HepG2 (cell line): ENCODE data around the gene EYA2.

Source experiments
- ETV6 ChIP-seq: sonication (generic); formaldehyde crosslinking; conservative IDR thresholded peaks from 2 replicates; pipeline ENCODE4 v1.4.0; 2020; ENCODE audit warnings: missing genetic modification reagents
- GABPA ChIP-seq, 2 experiments: IDR thresholded peaks; 2 replicates each; pipeline ENCODE4 v1.6.1; 2011 to 2016; ENCODE audit warnings: low read depth in 2 of 2, low read length in 1 of 2, missing biosample characterization in 1 of 2, missing genetic modification characterization in 1 of 2
- NFE2L2 ChIP-seq: fragments of 150-350 bp; IDR thresholded peaks from 2 replicates; pipeline ENCODE4 v1.6.1; 2014; ENCODE audit warnings: low read length
- TP53 ChIP-seq: sonication (generic); formaldehyde crosslinking; conservative IDR thresholded peaks from 2 replicates; pipeline ENCODE4 v1.4.0; 2020; ENCODE audit warnings: missing genetic modification reagents
- ZNF274 ChIP-seq: sonication (generic); formaldehyde crosslinking; IDR thresholded peaks from 2 replicates; pipeline ENCODE4 v1.5.1; 2020; ENCODE audit warnings: mild to moderate bottlenecking, missing genetic modification reagents
- TF ChIP-seq, protein P1 (sequence below), 2 experiments: IDR thresholded peaks; 2 replicates each; pipeline ENCODE4 v1.6.1; 2011 to 2012; ENCODE audit warnings: low read length in 2 of 2, borderline replicate concordance in 1 of 2, low read depth in 1 of 2, mild to moderate bottlenecking in 1 of 2, moderate library complexity in 1 of 2

DNA sequence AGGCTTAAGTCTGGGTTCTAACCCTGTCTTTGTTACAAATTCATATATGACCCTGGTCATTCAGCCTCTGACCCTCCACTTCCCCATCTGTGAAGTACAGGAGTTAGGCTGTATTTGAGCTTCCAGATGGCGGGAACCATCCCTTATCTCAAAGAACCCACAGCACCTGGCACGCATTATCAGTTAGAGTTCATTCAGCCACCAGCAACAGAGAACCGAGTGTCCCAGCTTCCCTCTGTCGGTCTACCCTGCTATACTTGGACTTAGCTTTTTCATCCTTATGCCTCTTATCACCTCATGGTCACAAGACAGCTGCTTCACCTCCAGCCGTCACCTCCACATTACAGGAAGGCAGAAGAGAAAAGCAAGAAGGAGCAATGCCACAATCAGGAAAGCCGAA is 147.8 kb downstream of the EYA2 start:
- TF ChIP-seq TP53 (CRISPR knock-in tag) (no peak), NFE2L2 (no peak), ETV6 (CRISPR knock-in tag) (no peak), ZNF274 (CRISPR knock-in tag) (no peak), GABPA (IDR thresholded peaks at IDR 0.05; ENCODE audit: low read depth, low read length) (no peak), GABPA (CRISPR knock-in tag; IDR thresholded peaks at IDR 0.05; ENCODE audit: low read depth) (no peak)
- TF ChIP-seq, protein P1, sequence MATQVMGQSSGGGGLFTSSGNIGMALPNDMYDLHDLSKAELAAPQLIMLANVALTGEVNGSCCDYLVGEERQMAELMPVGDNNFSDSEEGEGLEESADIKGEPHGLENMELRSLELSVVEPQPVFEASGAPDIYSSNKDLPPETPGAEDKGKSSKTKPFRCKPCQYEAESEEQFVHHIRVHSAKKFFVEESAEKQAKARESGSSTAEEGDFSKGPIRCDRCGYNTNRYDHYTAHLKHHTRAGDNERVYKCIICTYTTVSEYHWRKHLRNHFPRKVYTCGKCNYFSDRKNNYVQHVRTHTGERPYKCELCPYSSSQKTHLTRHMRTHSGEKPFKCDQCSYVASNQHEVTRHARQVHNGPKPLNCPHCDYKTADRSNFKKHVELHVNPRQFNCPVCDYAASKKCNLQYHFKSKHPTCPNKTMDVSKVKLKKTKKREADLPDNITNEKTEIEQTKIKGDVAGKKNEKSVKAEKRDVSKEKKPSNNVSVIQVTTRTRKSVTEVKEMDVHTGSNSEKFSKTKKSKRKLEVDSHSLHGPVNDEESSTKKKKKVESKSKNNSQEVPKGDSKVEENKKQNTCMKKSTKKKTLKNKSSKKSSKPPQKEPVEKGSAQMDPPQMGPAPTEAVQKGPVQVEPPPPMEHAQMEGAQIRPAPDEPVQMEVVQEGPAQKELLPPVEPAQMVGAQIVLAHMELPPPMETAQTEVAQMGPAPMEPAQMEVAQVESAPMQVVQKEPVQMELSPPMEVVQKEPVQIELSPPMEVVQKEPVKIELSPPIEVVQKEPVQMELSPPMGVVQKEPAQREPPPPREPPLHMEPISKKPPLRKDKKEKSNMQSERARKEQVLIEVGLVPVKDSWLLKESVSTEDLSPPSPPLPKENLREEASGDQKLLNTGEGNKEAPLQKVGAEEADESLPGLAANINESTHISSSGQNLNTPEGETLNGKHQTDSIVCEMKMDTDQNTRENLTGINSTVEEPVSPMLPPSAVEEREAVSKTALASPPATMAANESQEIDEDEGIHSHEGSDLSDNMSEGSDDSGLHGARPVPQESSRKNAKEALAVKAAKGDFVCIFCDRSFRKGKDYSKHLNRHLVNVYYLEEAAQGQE (IDR thresholded peaks at IDR 0.05; ENCODE audit: borderline replicate concordance in 1 of 2, low read depth in 1 of 2, low read length in 2 of 2) = no peak
